ENCODE data around the gene TMEM132C. TPM values are rescaled to one million over a fixed set of nuclear protein-coding genes. Genes with fewer than 3 reads are reported as not detected.

Gene TMEM132C
- total and polyA plus RNA-seq, 2 experiments from 2014 or later = not detected

DNA sequence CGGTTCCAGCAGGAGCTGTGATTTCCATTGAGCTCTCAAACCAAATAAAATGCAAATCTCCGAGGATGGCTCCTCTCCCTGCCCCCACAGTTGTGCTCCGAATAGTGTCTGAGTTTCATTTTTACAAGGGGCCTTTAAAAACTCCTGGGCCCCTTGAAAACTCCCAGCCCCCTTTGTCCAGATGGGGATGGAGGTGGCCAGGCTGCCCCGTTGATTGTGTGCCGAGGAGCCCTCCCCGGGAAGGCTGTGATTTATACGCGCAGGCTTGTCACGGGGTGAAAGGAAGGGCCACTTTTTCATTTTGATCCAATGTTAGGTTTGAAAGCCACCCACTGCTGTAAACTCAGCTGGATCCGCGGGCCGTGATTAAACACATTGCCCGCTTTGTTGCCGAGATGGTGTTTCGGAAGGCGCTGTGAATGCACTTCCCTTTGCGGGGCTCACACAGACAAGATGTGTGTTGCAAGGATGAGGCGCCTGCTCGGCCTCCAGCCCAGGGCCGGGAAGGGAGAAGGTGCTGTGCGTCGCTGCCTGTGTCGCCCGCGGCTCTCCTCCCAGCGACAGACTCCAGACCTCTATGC lies 98.8 kb downstream of the TMEM132C start (continued):
- no peak for TF ChIP-seq CTCF (conservative IDR thresholded peaks at IDR 0.05; ENCODE audit: low read depth in 2 of 2)
- no peak for TF ChIP-seq EZH2 (IDR thresholded peaks at IDR 0.05; ENCODE audit: low read depth, unreplicated experiment)
- no peak for TF ChIP-seq POLR2AphosphoS5 (IDR thresholded peaks at IDR 0.05; ENCODE audit: low read depth)
- no peak for TF ChIP-seq NANOG (IDR thresholded peaks at IDR 0.05; ENCODE audit: borderline replicate concordance)
- TF ChIP-seq REST (IDR thresholded peaks at IDR 0.05; ENCODE audit: unreplicated experiment) = no peak

DNA sequence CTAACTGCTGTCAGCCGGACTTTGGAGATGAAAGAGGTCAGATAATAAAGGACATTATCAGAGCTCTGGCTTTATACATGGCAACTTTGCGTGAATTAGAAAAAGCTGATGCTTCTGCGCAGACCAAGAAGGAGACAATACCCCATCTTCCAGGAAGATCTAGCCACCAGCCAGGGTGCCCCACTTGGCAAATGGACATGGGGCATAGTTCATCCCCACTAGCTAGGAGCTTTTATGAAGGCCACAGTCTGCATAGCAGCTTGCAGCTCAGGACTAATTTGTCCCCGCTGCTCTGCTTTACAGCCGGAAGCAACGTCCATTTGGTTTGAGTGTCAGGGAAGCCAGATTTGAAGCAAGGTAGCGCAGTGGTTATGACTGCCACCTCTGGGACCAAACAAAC lies 101.0 kb downstream of the TMEM132C start:
- peaks cover 9% of the 10 kb centered on the region for H3K27me3 Mint-ChIP-seq (ENCODE audit: insufficient read depth, low read depth, poor library complexity)
- DNase-seq (ENCODE audit: low spot score) = no peak
- TF ChIP-seq ZNF114 (CRISPR knock-in tag; IDR thresholded peaks at IDR 0.05) (no peak), REST (IDR thresholded peaks at IDR 0.05; ENCODE audit: unreplicated experiment) (no peak), CTCF (conservative IDR thresholded peaks at IDR 0.05; ENCODE audit: low read depth in 2 of 2) (no peak), JUNB (IDR thresholded peaks at IDR 0.05; ENCODE audit: unreplicated experiment) (no peak)
- TF ChIP-seq, protein P1, sequence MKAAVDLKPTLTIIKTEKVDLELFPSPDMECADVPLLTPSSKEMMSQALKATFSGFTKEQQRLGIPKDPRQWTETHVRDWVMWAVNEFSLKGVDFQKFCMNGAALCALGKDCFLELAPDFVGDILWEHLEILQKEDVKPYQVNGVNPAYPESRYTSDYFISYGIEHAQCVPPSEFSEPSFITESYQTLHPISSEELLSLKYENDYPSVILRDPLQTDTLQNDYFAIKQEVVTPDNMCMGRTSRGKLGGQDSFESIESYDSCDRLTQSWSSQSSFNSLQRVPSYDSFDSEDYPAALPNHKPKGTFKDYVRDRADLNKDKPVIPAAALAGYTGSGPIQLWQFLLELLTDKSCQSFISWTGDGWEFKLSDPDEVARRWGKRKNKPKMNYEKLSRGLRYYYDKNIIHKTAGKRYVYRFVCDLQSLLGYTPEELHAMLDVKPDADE (IDR thresholded peaks at IDR 0.05) = no peak

More for the DNA sequence above, 101.0 kb downstream of the TMEM132C start:
- H3K4me3 ChIP-seq = no peak overlapping the region
- H3K9me2 ChIP-seq (ENCODE audit: insufficient read depth) = no peaks in the 10 kb centered on the region
- Mint-ChIP-seq H3K4me3 (no peak overlapping the region), H3K9me3 (peaks cover 99% of the 10 kb centered on the region), H3K27ac (no peak overlapping the region), H3K4me1 (no peaks in the 10 kb centered on the region), H3K36me3 (ENCODE audit: low read depth) (peaks cover 40% of the 10 kb centered on the region)
- no peak for ATAC-seq
- no peaks in the 10 kb centered on the region for H3F3A ChIP-seq (replicated peaks; ENCODE audit: low read depth)
- no peaks in the 10 kb centered on the region for H3K4me1 ChIP-seq (ENCODE audit: insufficient read depth)
- no peaks in the 10 kb centered on the region for H3K79me2 ChIP-seq (replicated peaks; ENCODE audit: insufficient read depth)
- no peaks in the 10 kb centered on the region for H3K27me3 ChIP-seq (ENCODE audit: insufficient read depth)
- no peaks in the 10 kb centered on the region; the same call in 1 of the 2 replicates for H3K36me3 ChIP-seq (ENCODE audit: insufficient read depth)
- H3K27ac ChIP-seq (ENCODE audit: low read depth) = no peak overlapping the region
- no peak overlapping the region for H3K4me2 ChIP-seq
- no peak overlapping the region for H2AFZ ChIP-seq
- no peaks in the 10 kb centered on the region for H4K20me1 ChIP-seq (replicated peaks; ENCODE audit: insufficient read depth)

All from GM23338 (cell line).